Body of pancreas (tissue), 4 donors: Measurements from ENCODE around the gene NR4A3. TPM values are rescaled to one million over a fixed set of nuclear protein-coding genes. Genes with fewer than 3 reads are reported as not detected.
"Not testable (repeated sequence)": the region's sequence is repeated elsewhere in the genome, so short reads cannot be mapped to it uniquely, and the experiment has no call there.

ENCODE experiments used
- ATAC-seq: fragments of 150-250 bp; one replicate; pipeline ENCODE4 v1.9.1; 2016
- DNase-seq, 4 donors: peaks; one replicate each; pipeline ENCODE4 v3.0.0-alpha.2; 2019
- H3K27ac ChIP-seq, 4 donors: fragments of 200-600 bp; sonication (generic); 1 replicate in 3 of 4; 2 replicates in 1 of 4; pipeline versions ENCODE4 v1.5.1 to v1.6.1; 2016 to 2019; ENCODE audit warnings: mild to moderate bottlenecking in 1 of 4, mixed read lengths in 1 of 4, moderate library complexity in 1 of 4
- H3K27me3 ChIP-seq, 2 donors: fragments of 200-600 bp; sonication (generic); one replicate each; pipeline ENCODE4 v1.6.0; 2016; ENCODE audit warnings: mild to moderate bottlenecking in 1 of 2
- H3K36me3 ChIP-seq, 2 donors: fragments of 200-600 bp; sonication (generic); replicated peaks in 1 of 2; 2 replicates each; pipeline ENCODE4 v1.5.1; 2016; ENCODE audit warnings: low read depth in 2 of 2; ENCODE audit not compliant: insufficient read depth in 1 of 2
- H3K4me1 ChIP-seq: fragments of 200-600 bp; sonication (generic); one replicate; pipeline ENCODE4 v1.6.0; 2016
- H3K4me3 ChIP-seq, 2 donors: fragments of 200-600 bp; sonication (generic); 1 replicate in 1 of 2; 2 replicates in 1 of 2; pipeline ENCODE4 v1.5.1; 2016 to 2019
- H3K9me3 ChIP-seq, 3 donors: fragments of 200-600 bp; sonication (generic); 1 replicate in 2 of 3; 2 replicates in 1 of 3; pipeline ENCODE4 v1.5.1; 2016
- POLR2A ChIP-seq, 3 donors: fragments of 450-650 bp; IDR thresholded peaks; one replicate each; pipeline ENCODE4 v1.6.1; 2016; ENCODE audit warnings: antibody characterized with exemption in 3 of 3, mild to moderate bottlenecking in 2 of 3
- WGBS, 2 donors: methylation state at CpG; one replicate each; pipeline ENCODE4 v1.1.5; 2017; 5-methylcytosine and 5-hydroxymethylcytosine counted together
- intact Hi-C: fragments of 100-400 bp; cut with DNase I; formaldehyde crosslinking; loops from one replicate; pipeline ENCODE4 v1.15.1; 2023
- total RNA-seq, 2 donors: library from RNA; depleted of rRNA; stranded (reverse); fragments of >200 nt; gene quantifications; one replicate each; pipeline ENCODE4 v1.1.0, GENCODE V29; 2016
- TF ChIP-seq, protein P1 (sequence below), 7 experiments: fragments of 450-650 bp in 4 of 7; fragments of 200-600 bp in 3 of 7; sonication (generic) in 3 of 7; IDR thresholded peaks; one replicate each; pipeline ENCODE4 v1.5.1; 2016 to 2019; ENCODE audit warnings: antibody characterized with exemption in 7 of 7

The NR4A3 gene
- total RNA-seq, 2 donors from 2014 or later: 1.0 to 8.9 TPM

DNA sequence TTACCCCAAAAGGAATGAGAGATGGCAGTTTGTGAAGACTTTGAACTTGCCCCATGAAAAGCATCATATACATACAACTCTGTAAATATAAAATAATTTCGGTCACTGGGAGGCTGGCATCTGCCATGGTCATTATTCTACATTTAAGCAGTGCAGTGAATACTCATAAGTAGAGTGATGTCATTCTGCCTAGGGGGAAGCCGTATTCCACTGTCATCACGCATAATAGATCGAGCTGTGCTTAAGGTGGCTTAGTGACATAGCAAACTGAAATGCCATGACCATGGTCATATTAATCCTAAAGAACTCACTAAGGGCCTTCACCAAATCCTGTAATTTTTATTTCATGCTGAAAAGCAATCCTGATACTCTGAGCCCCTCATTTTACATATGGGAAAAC lies 42.4 kb upstream of the NR4A3 start:
- TF ChIP-seq, protein P1, sequence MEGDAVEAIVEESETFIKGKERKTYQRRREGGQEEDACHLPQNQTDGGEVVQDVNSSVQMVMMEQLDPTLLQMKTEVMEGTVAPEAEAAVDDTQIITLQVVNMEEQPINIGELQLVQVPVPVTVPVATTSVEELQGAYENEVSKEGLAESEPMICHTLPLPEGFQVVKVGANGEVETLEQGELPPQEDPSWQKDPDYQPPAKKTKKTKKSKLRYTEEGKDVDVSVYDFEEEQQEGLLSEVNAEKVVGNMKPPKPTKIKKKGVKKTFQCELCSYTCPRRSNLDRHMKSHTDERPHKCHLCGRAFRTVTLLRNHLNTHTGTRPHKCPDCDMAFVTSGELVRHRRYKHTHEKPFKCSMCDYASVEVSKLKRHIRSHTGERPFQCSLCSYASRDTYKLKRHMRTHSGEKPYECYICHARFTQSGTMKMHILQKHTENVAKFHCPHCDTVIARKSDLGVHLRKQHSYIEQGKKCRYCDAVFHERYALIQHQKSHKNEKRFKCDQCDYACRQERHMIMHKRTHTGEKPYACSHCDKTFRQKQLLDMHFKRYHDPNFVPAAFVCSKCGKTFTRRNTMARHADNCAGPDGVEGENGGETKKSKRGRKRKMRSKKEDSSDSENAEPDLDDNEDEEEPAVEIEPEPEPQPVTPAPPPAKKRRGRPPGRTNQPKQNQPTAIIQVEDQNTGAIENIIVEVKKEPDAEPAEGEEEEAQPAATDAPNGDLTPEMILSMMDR (IDR thresholded peaks at IDR 0.05): no peak
- no peak for TF ChIP-seq POLR2A (IDR thresholded peaks at IDR 0.05)
- Histone ChIP-seq H3K4me1 (no peaks in the 10 kb centered on the region), H3K9me3 (no peaks in the 10 kb centered on the region), H3K36me3 (no peaks in the 10 kb centered on the region), H3K4me3 (no peak overlapping the region), H3K27ac (no peak overlapping the region), H3K27me3 (no peaks in the 10 kb centered on the region)
- WGBS, 2 donors: 84 to 89% methylated on average over 4 of the region's 4 CpGs
- ATAC-seq (no peak), DNase-seq (no peak)
- intact Hi-C loops: no loop called here

DNA sequence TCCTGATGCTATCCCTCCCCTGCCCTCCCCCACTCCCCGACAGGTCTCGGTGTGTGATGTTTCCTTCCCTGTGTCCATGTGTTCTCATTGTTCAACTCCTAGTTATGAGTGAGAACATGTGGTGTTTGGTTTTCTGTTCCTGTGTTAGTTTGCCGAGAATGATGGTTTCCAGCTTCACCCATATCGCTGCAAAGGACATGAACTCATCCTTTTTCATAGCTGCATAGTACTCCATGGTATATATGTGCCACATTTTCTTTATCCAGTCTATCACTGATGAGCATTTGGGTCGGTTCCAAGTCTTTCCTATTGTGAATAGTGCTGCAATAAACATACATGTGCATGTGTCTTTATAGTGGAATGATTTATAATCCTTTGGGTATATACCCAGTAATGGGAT lies 39.3 kb upstream of the NR4A3 start:
- ATAC-seq, H3K27me3 ChIP-seq, H3K4me1 ChIP-seq, DNase-seq, H3K9me3 ChIP-seq, H3K27ac ChIP-seq, intact Hi-C loops, H3K36me3 ChIP-seq, H3K4me3 ChIP-seq: not testable (repeated sequence)
- 84 to 91% methylated on average over 5 of the region's 5 CpGs for WGBS, 2 donors

DNA sequence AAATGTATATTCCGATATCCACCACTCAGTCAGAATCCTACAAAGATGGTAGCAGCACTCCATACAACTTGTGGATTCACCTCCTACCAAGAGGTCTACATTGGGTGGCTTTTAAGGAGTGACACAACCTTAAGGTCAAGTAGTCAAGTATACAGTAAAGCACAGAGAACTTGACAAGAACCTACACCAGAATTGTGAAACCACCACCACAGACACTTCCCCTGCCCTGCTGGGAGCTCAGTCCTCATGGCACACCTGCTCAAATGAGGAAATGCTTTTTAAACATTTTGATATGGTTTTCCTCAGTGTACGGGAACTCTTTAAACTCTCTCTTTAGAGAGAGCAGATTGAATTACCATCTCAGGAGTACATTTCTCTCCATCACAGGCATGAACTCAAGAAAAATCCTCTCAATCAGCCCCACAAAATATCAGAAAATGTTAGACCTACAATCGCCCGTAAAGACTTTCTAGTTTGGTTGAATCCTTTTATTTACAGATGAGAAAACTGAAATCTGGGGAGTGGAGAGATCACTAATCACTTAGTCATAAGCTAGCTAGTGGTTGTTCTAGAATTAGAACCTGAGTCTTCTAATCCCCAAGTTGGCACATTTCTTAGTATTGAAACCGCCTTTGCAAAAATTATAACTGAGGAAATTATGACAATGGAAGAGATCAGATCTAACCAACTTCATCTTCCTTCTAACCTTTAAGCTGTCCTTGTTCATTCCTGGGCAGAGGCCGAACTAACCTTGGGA lies 38.5 kb upstream of the NR4A3 start:
- no peak overlapping the region for H3K4me3 ChIP-seq
- H3K4me1 ChIP-seq: no peaks in the 10 kb centered on the region
- H3K27ac ChIP-seq: no peak overlapping the region
- H3K9me3 ChIP-seq: no peaks in the 10 kb centered on the region
- no peaks in the 10 kb centered on the region for H3K27me3 ChIP-seq
- 73 to 79% methylated on average over 6 of the region's 6 CpGs for WGBS, 2 donors
- DNase-seq (no peak), ATAC-seq (no peak)
- intact Hi-C loops: no loop called here
- H3K36me3 ChIP-seq: no peaks in the 10 kb centered on the region
- no peak for TF ChIP-seq POLR2A (IDR thresholded peaks at IDR 0.05)
- TF ChIP-seq, protein P1 (IDR thresholded peaks at IDR 0.05): no peak

DNA sequence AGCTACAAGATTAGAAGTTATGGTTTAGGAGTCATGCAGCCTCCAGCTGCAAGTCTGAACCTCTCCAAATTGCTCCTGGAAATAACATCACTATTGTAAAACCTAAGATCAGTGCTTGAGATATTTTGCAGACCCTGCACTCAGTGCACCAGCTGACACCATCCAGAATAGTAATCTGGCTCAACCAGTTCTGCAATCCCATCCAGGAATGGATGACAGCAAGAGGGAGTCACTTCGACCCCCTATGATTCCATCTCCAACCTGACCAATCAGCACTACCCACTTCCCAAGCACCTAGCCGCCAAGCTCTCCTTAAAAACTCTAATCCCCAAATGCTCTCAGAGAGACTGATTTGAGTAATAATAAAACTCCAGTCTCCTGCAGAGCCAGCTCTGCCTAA lies 37.9 kb upstream of the NR4A3 start:
- DNase-seq: no peak

DNA sequence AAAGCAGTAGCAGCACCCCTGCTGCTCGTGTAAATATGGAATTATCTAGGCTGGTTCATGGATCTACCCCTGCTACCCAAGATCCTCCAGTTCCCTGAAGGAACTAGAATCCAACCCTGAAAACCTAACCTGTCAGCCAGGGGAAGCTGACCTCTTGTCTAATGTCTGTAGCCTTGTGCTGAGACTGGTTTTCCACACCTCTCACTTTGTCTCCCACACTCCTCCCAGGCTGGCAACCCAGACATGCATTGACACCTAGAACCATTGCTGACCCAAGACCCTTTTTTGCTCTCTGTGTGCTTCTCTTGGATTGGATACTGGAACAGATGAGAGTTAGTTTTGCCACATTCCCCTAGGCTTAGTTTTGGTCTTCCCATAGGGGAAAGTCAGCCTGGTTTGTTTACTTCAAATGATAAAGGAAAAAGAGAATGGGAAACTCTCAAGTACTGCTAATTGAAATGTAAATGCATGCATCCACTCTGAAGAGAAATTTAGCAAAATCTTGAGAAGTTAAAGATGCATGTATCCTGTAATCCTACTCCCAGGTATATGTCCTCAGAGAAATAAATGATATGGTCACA lies 36.6 kb upstream of the NR4A3 start:
- no peak overlapping the region for H3K4me3 ChIP-seq
- no peaks in the 10 kb centered on the region for H3K4me1 ChIP-seq
- no peaks in the 10 kb centered on the region for H3K9me3 ChIP-seq
- H3K27ac ChIP-seq: no peak overlapping the region
- no peak for DNase-seq
- H3K36me3 ChIP-seq: no peaks in the 10 kb centered on the region
- no peaks in the 10 kb centered on the region for H3K27me3 ChIP-seq
- TF ChIP-seq, protein P1 (IDR thresholded peaks at IDR 0.05): no peak
- TF ChIP-seq POLR2A (IDR thresholded peaks at IDR 0.05): no peak
- intact Hi-C loops: no loop called here
- ATAC-seq: no peak
- WGBS, 2 donors: 25 to 54% methylated on average over 1 of the region's 1 CpG

More for the DNA sequence above, 37.9 kb upstream of the NR4A3 start:
- intact Hi-C loops: no loop called here
- Histone ChIP-seq H3K9me3 (no peaks in the 10 kb centered on the region), H3K27me3 (no peaks in the 10 kb centered on the region), H3K4me3 (no peak overlapping the region), H3K4me1 (no peaks in the 10 kb centered on the region), H3K36me3 (no peaks in the 10 kb centered on the region), H3K27ac (no peak overlapping the region)
- 51 to 61% methylated on average over 2 of the region's 2 CpGs for WGBS, 2 donors
- no peak for ATAC-seq
- TF ChIP-seq POLR2A (IDR thresholded peaks at IDR 0.05): no peak
- TF ChIP-seq, protein P1 (IDR thresholded peaks at IDR 0.05): no peak
